ENCODE measurements around the gene B4GALT5. TPM values are rescaled to one million over a fixed set of nuclear protein-coding genes. Genes with fewer than 3 reads are reported as not detected.

The B4GALT5 gene
- total and polyA plus RNA-seq, 4 donors, result 8.3 to 38.3 (median 22.3) TPM

- peaks cover 0 to 2% of the 10 kb centered on the region in 2 donors for H3K4me1 ChIP-seq (ENCODE audit: control insufficient read depth in 1 of 2, insufficient read depth in 2 of 2, low read length in 2 of 2)
- ATAC-seq (ENCODE audit: low FRiP score), result no peak
- no peaks in the 10 kb centered on the region for H3K9me3 ChIP-seq (ENCODE audit: control insufficient read depth, low read length)
- no peaks in the 10 kb centered on the region for H3K36me3 ChIP-seq (ENCODE audit: control insufficient read depth in 1 of 2, insufficient read depth in 2 of 2, low read length in 1 of 2)
- H3K27ac ChIP-seq (ENCODE audit: low read depth in 1 of 2, low read length in 2 of 2), result no peak overlapping the region
- intact Hi-C loops (cut with DNase I), result no loop called here
- DNase-seq, result no peak
- H3K4me3 ChIP-seq (ENCODE audit: low read length in 2 of 2), result no peak overlapping the region
- H3K27me3 ChIP-seq (ENCODE audit: control insufficient read depth in 1 of 2, insufficient read depth in 2 of 2, low read length in 1 of 2), result no peaks in the 10 kb centered on the region
- 85 to 87% methylated on average over 5 of the region's 5 CpGs for WGBS, 2 donors
These were observed 112.3 kb downstream of the B4GALT5 start for GRCh38 chr20:49601153-49601924.

GRCh38 chr20:49599746-49600113, 113.9 kb downstream of the B4GALT5 start:
- H3K27me3 ChIP-seq (ENCODE audit: control insufficient read depth in 1 of 2, insufficient read depth in 2 of 2, low read length in 1 of 2), result no peaks in the 10 kb centered on the region
- no peak for DNase-seq
- H3K27ac ChIP-seq (ENCODE audit: low read depth in 1 of 2, low read length in 2 of 2), result no peak overlapping the region
- no peaks in the 10 kb centered on the region for H3K9me3 ChIP-seq (ENCODE audit: control insufficient read depth, low read length)
- H3K36me3 ChIP-seq (ENCODE audit: control insufficient read depth in 1 of 2, insufficient read depth in 2 of 2, low read length in 1 of 2), result no peaks in the 10 kb centered on the region
- no peak for ATAC-seq (ENCODE audit: low FRiP score)
- 96 to 98% methylated on average over 4 of the region's 4 CpGs for WGBS, 2 donors
- H3K4me3 ChIP-seq (ENCODE audit: low read length in 2 of 2), result no peak overlapping the region
- intact Hi-C loops (cut with DNase I), result no loop called here
- peaks cover 0 to 2% of the 10 kb centered on the region in 2 donors for H3K4me1 ChIP-seq (ENCODE audit: control insufficient read depth in 1 of 2, insufficient read depth in 2 of 2, low read length in 2 of 2)

GRCh38 chr20:49597825-49598395, 115.8 kb downstream of the B4GALT5 start:
- no peak for DNase-seq
- H3K27ac ChIP-seq (ENCODE audit: low read depth in 1 of 2, low read length in 2 of 2), result no peak overlapping the region
- H3K36me3 ChIP-seq (ENCODE audit: control insufficient read depth in 1 of 2, insufficient read depth in 2 of 2, low read length in 1 of 2), result no peaks in the 10 kb centered on the region
- intact Hi-C loops (cut with DNase I), result no loop called here
- 97 to 98% methylated on average over 4 of the region's 4 CpGs for WGBS, 2 donors
- no peaks in the 10 kb centered on the region for H3K27me3 ChIP-seq (ENCODE audit: control insufficient read depth in 1 of 2, insufficient read depth in 2 of 2, low read length in 1 of 2)
- no peaks in the 10 kb centered on the region for H3K9me3 ChIP-seq (ENCODE audit: control insufficient read depth, low read length)
- no peak for ATAC-seq (ENCODE audit: low FRiP score)
- no peaks in the 10 kb centered on the region for H3K4me1 ChIP-seq (ENCODE audit: control insufficient read depth in 1 of 2, insufficient read depth in 2 of 2, low read length in 2 of 2)
- no peak overlapping the region for H3K4me3 ChIP-seq (ENCODE audit: low read length in 2 of 2)

GRCh38 chr20:49595811-49596561, 117.7 kb downstream of the B4GALT5 start:
- no peaks in the 10 kb centered on the region for H3K27me3 ChIP-seq (ENCODE audit: control insufficient read depth in 1 of 2, insufficient read depth in 2 of 2, low read length in 1 of 2)
- H3K36me3 ChIP-seq (ENCODE audit: control insufficient read depth in 1 of 2, insufficient read depth in 2 of 2, low read length in 1 of 2), result no peaks in the 10 kb centered on the region
- H3K9me3 ChIP-seq (ENCODE audit: control insufficient read depth, low read length), result no peaks in the 10 kb centered on the region
- H3K27ac ChIP-seq (ENCODE audit: low read depth in 1 of 2, low read length in 2 of 2), result peak overlapping the region in 1 of 2 donors; percentile 70
- DNase-seq (peak; percentile 74 to 75), ATAC-seq (ENCODE audit: low FRiP score) (peak; percentile 61)
- WGBS, 2 donors, result 58 to 66% methylated on average over 14 to 15 of the region's 15 CpGs
- H3K4me3 ChIP-seq (ENCODE audit: low read length in 2 of 2), result no peak overlapping the region
- no peaks in the 10 kb centered on the region for H3K4me1 ChIP-seq (ENCODE audit: control insufficient read depth in 1 of 2, insufficient read depth in 2 of 2, low read length in 2 of 2)
- intact Hi-C loops (cut with DNase I), result no loop called here

- Histone ChIP-seq H3K4me3 (ENCODE audit: low read length in 2 of 2) (no peak overlapping the region), H3K9me3 (ENCODE audit: control insufficient read depth, low read length) (no peaks in the 10 kb centered on the region), H3K4me1 (ENCODE audit: control insufficient read depth in 1 of 2, insufficient read depth in 2 of 2, low read length in 2 of 2) (no peaks in the 10 kb centered on the region), H3K27ac (ENCODE audit: low read depth in 1 of 2, low read length in 2 of 2) (peak overlapping the region in 1 of 2 donors; percentile 70), H3K36me3 (ENCODE audit: control insufficient read depth in 1 of 2, insufficient read depth in 2 of 2, low read length in 1 of 2) (no peaks in the 10 kb centered on the region), H3K27me3 (ENCODE audit: control insufficient read depth in 1 of 2, insufficient read depth in 2 of 2, low read length in 1 of 2) (no peaks in the 10 kb centered on the region)
- intact Hi-C loops (cut with DNase I), result no loop called here
- 93% methylated on average over 10 of the region's 10 CpGs for WGBS, 2 donors
- no peak for DNase-seq
- ATAC-seq (ENCODE audit: low FRiP score), result no peak
These were observed 118.3 kb downstream of the B4GALT5 start for GRCh38 chr20:49595346-49595745.

GRCh38 chr20:49594931-49595315, 118.8 kb downstream of the B4GALT5 start:
- no peaks in the 10 kb centered on the region for H3K4me1 ChIP-seq (ENCODE audit: control insufficient read depth in 1 of 2, insufficient read depth in 2 of 2, low read length in 2 of 2)
- H3K4me3 ChIP-seq (ENCODE audit: low read length in 2 of 2), result no peak overlapping the region
- DNase-seq (no peak), ATAC-seq (ENCODE audit: low FRiP score) (peak; percentile 1)
- no peaks in the 10 kb centered on the region for H3K36me3 ChIP-seq (ENCODE audit: control insufficient read depth in 1 of 2, insufficient read depth in 2 of 2, low read length in 1 of 2)
- WGBS, 2 donors, result 71 to 84% methylated on average over 5 to 6 of the region's 6 CpGs
- no peaks in the 10 kb centered on the region for H3K27me3 ChIP-seq (ENCODE audit: control insufficient read depth in 1 of 2, insufficient read depth in 2 of 2, low read length in 1 of 2)
- intact Hi-C loops (cut with DNase I), result no loop called here
- H3K9me3 ChIP-seq (ENCODE audit: control insufficient read depth, low read length), result no peaks in the 10 kb centered on the region
- H3K27ac ChIP-seq (ENCODE audit: low read depth in 1 of 2, low read length in 2 of 2), result peak overlapping the region in 1 of 2 donors; percentile 39

- ATAC-seq (ENCODE audit: low FRiP score) (peak; percentile 67), DNase-seq (peak in 1 of 2 donors; percentile 86)
- peak overlapping the region; percentile 3 to 75 for H3K27ac ChIP-seq (ENCODE audit: low read depth in 1 of 2, low read length in 2 of 2)
- intact Hi-C loops (cut with DNase I), result no loop called here
- H3K9me3 ChIP-seq (ENCODE audit: control insufficient read depth, low read length), result no peaks in the 10 kb centered on the region
- H3K36me3 ChIP-seq (ENCODE audit: control insufficient read depth in 1 of 2, insufficient read depth in 2 of 2, low read length in 1 of 2), result no peaks in the 10 kb centered on the region
- H3K4me1 ChIP-seq (ENCODE audit: control insufficient read depth in 1 of 2, insufficient read depth in 2 of 2, low read length in 2 of 2), result no peaks in the 10 kb centered on the region
- H3K4me3 ChIP-seq (ENCODE audit: low read length in 2 of 2), result no peak overlapping the region
- no peaks in the 10 kb centered on the region for H3K27me3 ChIP-seq (ENCODE audit: control insufficient read depth in 1 of 2, insufficient read depth in 2 of 2, low read length in 1 of 2)
- 6 to 11% methylated on average over 12 of the region's 12 CpGs for WGBS, 2 donors
These were observed 119.3 kb downstream of the B4GALT5 start for GRCh38 chr20:49594143-49594930.

- H3K27ac ChIP-seq (ENCODE audit: low read depth in 1 of 2, low read length in 2 of 2), result peak overlapping the region; percentile 20 to 75
- no peaks in the 10 kb centered on the region for H3K9me3 ChIP-seq (ENCODE audit: control insufficient read depth, low read length)
- H3K36me3 ChIP-seq (ENCODE audit: control insufficient read depth in 1 of 2, insufficient read depth in 2 of 2, low read length in 1 of 2), result no peaks in the 10 kb centered on the region
- no peaks in the 10 kb centered on the region for H3K27me3 ChIP-seq (ENCODE audit: control insufficient read depth in 1 of 2, insufficient read depth in 2 of 2, low read length in 1 of 2)
- no peaks in the 10 kb centered on the region for H3K4me1 ChIP-seq (ENCODE audit: control insufficient read depth in 1 of 2, insufficient read depth in 2 of 2, low read length in 2 of 2)
- 78 to 84% methylated on average over 15 of the region's 15 CpGs for WGBS, 2 donors
- intact Hi-C loops (cut with DNase I), result no loop called here
- DNase-seq (no peak), ATAC-seq (ENCODE audit: low FRiP score) (no peak)
- no peak overlapping the region for H3K4me3 ChIP-seq (ENCODE audit: low read length in 2 of 2)
These were observed 120.1 kb downstream of the B4GALT5 start for GRCh38 chr20:49593466-49594142.
